ENCODE measurements around the gene VAMP5. TPM values are rescaled to one million over a fixed set of nuclear protein-coding genes. Genes with fewer than 3 reads are reported as not detected.
"Not testable (repeated sequence)": the region's sequence is repeated elsewhere in the genome, so short reads cannot be mapped to it uniquely, and the experiment has no call there.

VAMP5 gene, protein sequence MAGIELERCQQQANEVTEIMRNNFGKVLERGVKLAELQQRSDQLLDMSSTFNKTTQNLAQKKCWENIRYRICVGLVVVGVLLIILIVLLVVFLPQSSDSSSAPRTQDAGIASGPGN
- 2.1 and 2.6 TPM in 2 replicates for total RNA-seq (2014; rRNA removed; shearing (Covaris generic))

DNA sequence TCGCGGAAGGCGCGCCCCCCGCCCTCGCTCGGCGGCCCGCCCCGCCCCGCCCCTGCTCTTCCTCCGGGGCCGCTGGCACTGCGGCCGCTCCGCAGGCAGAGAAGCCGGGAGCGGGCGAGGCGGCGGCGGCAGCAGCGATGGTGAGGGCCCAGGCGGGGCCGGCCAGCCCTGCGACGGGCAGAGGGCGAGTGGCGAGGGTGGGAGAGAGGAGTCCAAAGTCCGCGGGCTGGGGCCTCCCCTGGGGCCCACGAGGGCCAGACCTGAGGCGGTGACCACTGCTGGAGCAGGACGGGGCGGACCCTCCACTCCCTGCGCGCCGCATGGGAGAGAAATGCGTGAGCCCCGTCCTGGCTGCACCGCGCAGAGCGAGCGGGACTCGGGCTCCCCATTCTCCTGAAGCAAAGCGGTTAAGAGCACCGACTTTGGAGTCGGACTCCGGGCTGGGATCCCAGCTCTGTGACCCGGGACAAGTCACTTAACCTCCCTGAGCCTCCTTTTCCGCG lies at the start of gene VAMP5:
TSS of gene VAMP5 (plus strand) at position 78 of the 503 bp plus-strand sequence. CDS start at position 138, 60 bp downstream.
- no peak for DNase-seq (ENCODE audit: low read depth)

GRCh38 chr2:85534881-85535280 lies 49.4 kb upstream of the VAMP5 start:
- DNase-seq (ENCODE audit: low read depth), result no peak

DNA sequence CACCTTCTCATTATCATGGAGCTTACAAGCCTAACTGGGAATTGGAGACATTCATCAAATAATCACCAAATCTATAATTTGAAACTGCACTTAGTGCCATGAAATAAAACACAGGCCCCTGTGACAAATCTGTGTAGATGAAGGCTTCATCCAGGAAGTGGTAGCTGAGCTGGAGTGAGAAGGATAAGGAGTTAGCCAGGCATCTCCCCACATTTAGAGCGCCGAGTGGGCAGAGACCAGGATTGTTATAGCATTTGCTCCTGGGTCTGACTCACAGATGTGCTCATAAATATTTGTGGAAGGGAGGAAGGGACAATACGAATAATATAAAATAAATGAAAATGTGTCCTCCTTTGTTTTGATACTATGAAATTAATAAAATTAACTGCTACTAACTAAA lies 47.8 kb upstream of the VAMP5 start:
- peak; percentile 67 for DNase-seq (ENCODE audit: low read depth)

DNA sequence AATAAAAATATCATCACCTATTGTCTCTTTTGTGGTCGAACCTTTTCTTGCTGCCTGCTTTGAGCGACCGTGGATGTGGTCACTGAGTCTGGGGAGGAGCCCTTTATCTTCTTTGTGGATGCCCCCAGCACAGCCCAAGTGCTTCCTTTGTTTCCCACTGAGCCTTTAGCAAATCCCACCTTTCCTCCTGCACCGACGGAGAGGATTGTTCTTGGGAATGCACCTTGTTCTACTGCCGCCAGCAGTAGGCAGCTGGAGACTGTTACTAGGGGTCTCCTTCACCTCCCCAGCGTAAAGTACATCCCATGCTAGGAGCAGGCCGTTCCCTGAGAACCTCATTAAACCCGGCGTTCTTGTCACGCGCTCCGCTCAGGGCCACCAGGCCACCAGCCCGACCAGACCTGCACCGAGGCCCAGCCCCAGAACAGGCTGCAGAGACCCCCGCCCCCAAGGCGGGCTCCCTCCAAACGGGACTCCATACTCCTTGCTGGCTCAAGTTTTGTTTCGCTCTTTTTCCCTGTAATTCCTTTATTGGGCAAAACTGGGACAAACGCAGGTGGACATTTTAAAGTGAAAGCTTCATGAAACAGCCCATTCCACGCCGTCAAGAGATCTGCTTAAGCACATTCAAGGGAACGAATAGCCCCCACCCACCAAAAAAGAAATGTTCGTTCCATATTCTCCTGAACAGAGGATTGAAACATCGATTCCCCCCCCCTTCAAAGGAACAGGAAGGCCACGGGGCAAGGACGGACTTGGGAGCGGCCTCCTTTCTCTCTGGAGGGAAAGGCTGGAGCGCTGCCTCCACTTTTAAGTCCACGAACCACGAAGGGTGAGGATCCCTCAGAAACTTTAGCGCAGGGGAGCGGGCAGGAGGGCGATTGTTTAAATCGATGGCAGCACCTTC lies 46.4 kb upstream of the VAMP5 start:
- peak; percentile 70 for DNase-seq (ENCODE audit: low read depth)

DNA sequence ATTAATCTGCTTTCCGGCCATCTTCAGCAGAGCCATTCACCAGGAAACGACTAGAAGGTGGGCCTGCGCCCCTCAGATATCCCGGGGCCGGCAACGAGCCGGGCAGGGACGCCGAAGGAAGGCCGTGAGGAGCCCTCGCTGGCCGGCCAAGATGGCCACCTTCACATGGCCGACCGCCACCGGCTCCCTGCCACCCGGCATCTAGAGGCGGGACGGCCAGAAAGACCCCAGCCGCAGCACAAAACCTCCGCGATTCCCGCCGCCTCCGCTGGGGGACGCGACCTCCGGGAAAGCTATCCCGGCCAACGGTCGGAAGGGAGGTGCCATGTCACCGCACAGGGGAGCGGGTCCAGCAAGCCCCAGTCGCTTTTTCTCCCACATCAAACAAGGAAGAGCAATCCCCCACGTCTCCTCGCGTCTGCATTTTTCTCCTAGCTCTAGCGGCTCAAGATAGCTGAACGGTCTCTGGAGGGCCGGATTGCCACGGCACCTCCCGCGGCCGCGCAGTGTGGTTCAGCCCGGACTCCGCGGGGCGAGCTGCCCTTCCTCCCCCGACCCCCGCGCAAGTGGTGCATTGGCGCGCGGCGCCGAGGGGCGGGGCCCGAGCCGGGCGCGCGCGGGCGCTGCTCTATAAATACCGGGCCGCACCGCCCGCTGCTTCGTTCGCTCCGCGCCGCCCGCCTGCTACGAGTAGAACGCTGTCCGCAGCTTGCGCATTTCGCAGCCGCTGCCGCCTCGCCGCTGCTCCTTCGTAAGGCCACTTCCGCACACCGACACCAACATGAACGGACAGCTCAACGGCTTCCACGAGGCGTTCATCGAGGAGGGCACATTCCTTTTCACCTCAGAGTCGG lies 45.5 kb upstream of the VAMP5 start, which contains the start of gene MAT2A:
TSS of gene MAT2A (plus strand) at position 662 of the 854 bp plus-strand sequence. CDS start at position 782, 120 bp downstream.
- peak; percentile 95 for DNase-seq (ENCODE audit: low read depth)

DNA sequence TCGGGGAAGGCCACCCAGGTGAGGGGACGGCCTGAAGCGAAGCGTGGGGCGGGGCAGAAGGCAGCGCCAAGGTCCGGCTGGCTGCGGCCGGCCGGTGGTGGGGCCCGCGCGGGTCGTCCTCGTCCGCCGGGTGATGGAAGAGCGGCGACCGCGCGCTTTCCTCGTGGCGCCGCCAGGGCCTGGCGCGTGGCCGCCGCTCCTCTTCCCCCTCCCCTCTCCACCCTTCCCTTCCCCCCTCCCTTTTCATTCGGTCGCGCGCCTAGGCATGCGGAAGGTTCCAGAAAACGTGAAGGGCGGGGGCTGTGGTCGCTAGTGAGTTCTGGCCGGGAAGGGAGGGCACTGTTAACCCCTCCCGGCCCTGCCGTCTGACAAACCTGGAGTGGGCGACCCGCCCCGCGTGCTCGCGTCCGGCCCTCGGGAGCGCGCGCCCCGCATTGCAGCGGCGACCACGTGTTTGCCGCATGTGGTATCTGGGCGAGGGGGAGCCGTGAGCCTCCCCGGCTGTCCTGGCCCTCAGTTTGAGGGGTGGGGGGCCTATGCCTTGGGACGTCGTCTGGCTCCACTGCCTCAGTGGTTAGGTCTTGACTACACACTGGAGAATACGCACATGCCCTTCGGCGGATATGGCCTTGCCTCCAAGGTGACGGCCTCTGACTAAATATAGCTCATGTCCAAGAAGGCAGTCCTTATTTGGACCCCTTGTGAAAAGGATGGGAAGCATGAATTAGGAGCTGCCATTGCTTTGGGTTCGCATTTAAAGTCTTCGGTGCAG lies 44.7 kb upstream of the VAMP5 start:
- DNase-seq (ENCODE audit: low read depth), result peak; percentile 63

DNA sequence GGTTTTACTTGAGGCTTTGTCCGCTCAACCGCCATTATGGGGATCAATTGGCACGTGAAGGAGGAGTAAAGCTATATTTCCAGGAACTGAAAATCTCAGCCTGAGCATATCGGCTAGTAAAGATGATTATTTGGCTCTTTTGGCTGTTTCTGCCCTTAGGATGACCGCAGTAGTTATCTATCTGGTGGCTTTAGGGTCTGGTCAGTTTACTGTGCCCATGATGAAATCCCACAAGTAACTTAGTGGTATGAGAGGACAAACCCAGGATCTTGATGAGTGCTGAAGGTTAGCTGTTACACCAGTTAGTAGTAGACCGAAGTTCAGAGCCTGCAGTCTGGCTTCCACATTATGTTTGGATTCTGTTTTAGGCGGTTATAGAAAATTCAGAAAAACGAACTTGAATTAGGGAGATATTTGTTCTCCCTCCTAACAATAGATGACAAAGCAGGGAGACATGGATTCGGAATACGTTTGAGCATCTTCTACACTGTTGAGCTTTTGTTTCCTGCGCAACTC lies 44.0 kb upstream of the VAMP5 start:
- no peak for DNase-seq (ENCODE audit: low read depth)

DNA sequence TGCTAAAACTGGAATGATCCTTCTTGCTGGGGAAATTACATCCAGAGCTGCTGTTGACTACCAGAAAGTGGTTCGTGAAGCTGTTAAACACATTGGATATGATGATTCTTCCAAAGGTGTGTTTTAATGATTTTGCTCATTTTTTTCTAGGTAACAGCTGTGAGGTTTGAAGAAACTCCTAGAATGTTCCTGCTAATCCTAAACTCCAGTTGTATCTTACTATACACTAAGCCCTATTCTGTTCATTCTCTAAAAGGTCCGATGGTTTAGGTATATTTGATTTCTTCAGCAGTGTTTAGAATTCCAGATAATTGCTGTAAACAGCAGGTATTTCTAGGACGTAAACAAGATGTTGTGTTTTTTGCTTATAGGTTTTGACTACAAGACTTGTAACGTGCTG lies 43.0 kb upstream of the VAMP5 start:
- no peak for DNase-seq (ENCODE audit: low read depth)

DNA sequence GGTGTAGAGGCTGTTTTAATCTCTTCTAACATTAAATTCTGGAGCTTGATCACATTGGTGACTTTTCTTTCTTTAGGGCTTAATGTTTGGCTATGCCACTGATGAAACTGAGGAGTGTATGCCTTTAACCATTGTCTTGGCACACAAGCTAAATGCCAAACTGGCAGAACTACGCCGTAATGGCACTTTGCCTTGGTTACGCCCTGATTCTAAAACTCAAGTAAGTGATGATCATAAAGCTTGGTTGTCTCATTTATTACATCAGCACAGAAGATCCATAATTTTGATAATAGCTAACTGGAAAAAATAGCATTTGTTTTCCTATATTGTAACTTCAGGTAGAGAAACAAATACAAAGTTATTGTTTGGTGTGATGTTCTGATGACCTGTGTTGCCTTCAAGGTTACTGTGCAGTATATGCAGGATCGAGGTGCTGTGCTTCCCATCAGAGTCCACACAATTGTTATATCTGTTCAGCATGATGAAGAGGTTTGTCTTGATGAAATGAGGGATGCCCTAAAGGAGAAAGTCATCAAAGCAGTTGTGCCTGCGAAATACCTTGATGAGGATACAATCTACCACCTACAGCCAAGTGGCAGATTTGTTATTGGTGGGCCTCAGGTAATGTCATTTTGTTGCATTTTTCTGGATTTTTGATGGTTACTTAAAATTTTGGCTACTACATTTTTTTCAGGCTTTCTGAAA lies 42.3 kb upstream of the VAMP5 start:
- DNase-seq (ENCODE audit: low read depth), result no peak

DNA sequence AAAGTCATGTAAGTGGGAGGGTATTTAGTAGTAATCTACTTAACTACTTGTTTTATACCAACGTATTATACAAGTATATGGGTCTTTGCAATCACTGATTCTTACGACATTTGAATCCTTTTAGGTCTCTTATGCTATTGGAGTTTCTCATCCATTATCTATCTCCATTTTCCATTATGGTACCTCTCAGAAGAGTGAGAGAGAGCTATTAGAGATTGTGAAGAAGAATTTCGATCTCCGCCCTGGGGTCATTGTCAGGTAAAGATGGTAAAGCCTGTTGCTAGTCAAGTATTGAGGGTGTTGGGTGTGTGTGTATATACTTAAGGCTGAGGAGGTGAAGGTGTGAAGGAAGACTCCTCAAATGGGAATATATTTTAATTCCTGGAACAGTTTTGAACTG lies 41.5 kb upstream of the VAMP5 start:
- DNase-seq (ENCODE audit: low read depth), result no peak

DNA sequence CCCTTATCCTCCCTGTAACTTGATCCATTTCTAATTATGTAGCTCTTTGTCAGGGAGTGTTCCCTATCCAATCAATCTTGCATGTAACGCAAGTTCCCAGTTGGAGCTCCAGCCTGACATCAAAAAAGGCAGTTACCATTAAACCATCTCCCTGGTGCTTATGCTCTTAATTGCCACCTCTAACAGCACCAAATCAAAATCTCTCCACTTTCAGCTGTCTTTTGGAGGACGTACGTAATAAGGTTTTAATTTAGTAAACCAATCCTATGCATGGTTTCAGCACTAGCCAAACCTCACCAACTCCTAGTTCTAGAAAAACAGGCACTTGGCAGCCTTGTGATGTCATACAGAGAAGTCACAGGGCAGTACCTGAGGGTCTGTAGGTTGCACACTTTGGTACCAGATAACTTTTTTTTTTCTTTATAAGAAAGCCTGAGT lies 40.0 kb upstream of the VAMP5 start:
- DNase-seq (ENCODE audit: low read depth), result not testable (repeated sequence)

DNA sequence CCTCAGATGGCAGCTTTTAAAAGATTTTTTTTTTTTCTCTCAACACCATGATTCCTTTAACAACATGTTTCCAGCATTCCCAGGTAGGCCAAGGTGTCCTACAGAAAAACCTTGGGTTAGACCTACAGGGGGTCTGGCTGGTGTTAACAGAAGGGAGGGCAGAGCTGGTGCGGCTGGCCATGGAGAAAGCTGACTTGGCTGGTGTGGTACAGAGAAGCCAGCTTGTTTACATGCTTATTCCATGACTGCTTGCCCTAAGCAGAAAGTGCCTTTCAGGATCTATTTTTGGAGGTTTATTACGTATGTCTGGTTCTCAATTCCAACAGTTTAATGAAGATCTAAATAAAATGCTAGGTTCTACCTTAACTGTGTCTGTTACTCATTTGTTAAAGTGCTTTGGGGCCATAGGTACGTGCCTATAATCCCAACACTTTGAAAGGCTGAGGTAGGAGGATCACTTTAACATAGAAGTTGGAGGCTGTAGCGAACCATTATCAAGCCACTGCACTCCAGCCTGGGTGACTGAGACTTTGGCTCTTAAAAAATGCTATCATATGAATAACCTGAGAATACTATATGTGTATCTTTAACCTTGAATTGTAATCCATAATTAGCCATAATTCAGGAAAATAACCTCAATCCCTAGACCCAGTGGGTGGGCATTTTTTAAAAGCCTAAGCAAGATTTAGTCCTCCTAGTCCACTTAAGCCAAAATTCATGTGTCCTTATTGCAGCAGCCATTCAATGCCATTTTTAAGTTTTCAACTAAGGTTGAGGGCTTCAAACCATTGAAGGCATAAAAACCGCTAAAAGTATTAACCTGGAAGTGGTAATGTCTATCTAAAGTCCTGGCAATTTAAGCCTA lies 39.1 kb upstream of the VAMP5 start:
- DNase-seq (ENCODE audit: low read depth), result not testable (repeated sequence)

DNA sequence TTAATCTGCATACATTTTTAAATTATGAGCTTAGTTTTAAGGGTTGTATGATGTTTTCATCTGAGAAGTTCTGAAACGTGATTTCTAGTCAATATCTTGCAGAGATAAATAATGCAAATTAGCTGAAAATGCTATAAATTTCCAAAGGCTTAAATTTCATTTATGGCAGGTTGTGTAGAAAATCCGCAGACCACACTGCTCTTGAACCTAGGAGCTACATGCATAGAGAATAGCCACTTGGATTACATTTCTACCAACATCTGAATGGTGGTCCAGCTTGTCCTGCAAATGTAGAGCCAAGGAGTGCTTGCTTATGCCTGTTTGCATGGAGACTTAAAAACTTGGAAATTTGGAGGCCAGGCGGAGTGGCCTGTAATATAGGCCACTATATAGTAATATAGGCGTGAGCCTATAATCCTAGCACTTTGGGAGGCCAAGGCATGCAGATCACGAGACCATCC lies 38.4 kb upstream of the VAMP5 start:
- no peak for DNase-seq (ENCODE audit: low read depth)

DNA sequence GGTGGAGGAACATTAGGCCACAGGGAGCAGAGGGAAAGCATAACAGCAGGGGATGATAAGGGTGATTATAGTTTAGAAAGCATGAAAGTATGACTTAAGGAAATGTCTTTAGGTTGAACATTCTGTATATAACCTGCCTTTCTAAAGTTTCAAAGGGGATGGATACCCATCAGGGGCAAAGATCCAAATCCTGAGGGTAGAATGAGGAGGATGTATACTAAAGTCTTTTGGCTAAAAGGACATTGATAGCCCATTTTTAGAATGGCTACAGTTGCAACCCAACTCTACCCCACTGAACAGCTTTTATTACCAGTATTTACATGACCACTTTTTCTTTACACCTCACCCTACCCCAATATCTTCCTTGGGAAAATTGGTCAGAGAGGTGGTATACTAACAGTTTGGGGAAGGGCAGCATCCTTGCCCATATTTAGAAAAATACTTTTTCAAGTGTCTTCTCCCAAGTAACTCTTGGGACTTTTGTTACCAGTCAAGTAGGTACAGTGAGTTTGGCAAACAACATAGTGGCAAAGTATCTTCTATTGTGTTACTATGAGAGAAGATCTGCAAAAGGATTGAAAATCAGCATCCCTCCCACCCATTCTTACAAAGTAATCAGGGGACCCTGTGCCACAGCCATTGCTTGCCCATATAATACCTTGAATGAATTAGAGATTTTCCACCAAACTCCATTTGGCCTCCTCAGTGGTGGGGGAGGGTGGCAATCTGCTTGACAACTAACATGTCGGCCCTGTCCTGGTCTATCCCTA lies 37.0 kb upstream of the VAMP5 start:
- no peak for DNase-seq (ENCODE audit: low read depth)

GRCh38 chr2:85547859-85548607 lies 36.2 kb upstream of the VAMP5 start:
- DNase-seq (ENCODE audit: low read depth), result no peak

DNA sequence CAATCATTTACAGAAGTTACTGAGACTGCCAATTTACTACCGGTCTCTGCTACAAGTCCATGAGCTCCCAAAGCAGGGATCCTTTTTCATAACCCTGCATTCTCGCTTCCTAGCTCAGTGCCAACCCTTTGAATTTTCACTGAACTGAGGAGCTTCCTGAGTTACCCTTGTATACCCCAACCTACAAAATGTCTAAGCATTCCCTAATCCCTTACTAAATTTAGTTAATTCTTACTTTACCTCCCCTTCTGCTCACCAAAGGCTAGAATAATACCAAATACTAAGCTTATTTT lies 35.7 kb upstream of the VAMP5 start:
- DNase-seq (ENCODE audit: low read depth), result no peak

DNA sequence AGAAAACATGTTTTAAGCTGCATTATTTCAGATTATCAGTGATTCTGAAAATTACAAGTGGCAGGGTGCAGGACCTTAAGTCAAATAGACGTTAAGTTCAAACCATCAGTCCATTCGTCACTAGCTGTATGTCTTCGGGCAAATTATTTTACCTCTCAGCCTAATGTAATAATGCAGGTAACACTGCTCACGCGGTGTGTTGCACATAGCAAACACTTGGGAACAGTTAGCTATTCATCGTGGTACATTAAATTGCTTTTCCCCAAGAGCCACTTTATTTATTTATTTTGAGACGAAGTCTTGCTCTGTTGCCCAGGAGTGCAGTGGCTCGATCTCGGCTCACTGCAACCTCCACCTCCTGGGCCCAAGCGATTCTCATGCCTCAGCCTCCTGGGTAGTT lies 35.1 kb upstream of the VAMP5 start:
- no peak for DNase-seq (ENCODE audit: low read depth)

- peak; percentile 67 for DNase-seq (ENCODE audit: low read depth)
These were observed 34.4 kb upstream of the VAMP5 start for GRCh38 chr2:85549826-85550225.
